Measurements from ENCODE around the gene DIAPH2.

- TF ChIP-seq GATA2 (IDR thresholded peaks at IDR 0.05; ENCODE audit: low read depth, low read length) (no peak), GATA3 (IDR thresholded peaks at IDR 0.05; ENCODE audit: low read depth, low read length) (no peak)
These were observed 177.0 kb downstream of the DIAPH2 start for GRCh38 chrX:96861661-96862060.

Data from SH-SY5Y (cell line).